ENCODE results near the gene CSN2. TPM values are rescaled to one million over a fixed set of nuclear protein-coding genes. Genes with fewer than 3 reads are reported as not detected.

Gene CSN2
- total and polyA plus RNA-seq, 2 donors (not counting 3 experiments of a cell fraction or from before 2014, with no cell fraction given), result not detected

- intact Hi-C loops (cut with micrococcal nuclease), result no loop called here
- ChIA-PET CTCF (no interaction called here), POLR2A (no interaction called here)
- Histone ChIP-seq H3K9ac (replicated peaks; ENCODE audit: extremely low read depth, insufficient read depth, low read length) (no peak overlapping the region), H3K27me3 (ENCODE audit: control insufficient read depth in 2 of 2, insufficient read depth in 2 of 2, low read length in 2 of 2) (no peaks in the 10 kb centered on the region), H3K36me3 (ENCODE audit: control insufficient read depth in 2 of 2, extremely low read depth in 1 of 2, insufficient read depth in 2 of 2, low read length in 2 of 2) (no peaks in the 10 kb centered on the region), H4K20me1 (replicated peaks; ENCODE audit: control insufficient read depth, extremely low read depth, insufficient read depth, low read length) (no peaks in the 10 kb centered on the region), H3K79me2 (ENCODE audit: control insufficient read depth, insufficient read depth, low read length) (no peaks in the 10 kb centered on the region), H3K9me1 (replicated peaks; ENCODE audit: control insufficient read depth, extremely low read depth, insufficient read depth, low read length) (no peaks in the 10 kb centered on the region), H3K4me2 (ENCODE audit: insufficient read depth, low read length) (no peak overlapping the region), H3K4me3 (replicated peaks in 1 of 3; ENCODE audit: insufficient read depth in 1 of 3, low read depth in 1 of 3, low read length in 3 of 3) (no peak overlapping the region), H2AFZ (ENCODE audit: low read depth, low read length) (no peak overlapping the region), H3K27ac (ENCODE audit: insufficient read depth, low read depth, low read length) (no peak overlapping the region), H3K9me3 (replicated peaks; ENCODE audit: control insufficient read depth, insufficient read depth, low read length) (no peaks in the 10 kb centered on the region), H3K4me1 (ENCODE audit: control insufficient read depth, extremely low read depth, insufficient read depth, low read length) (no peaks in the 10 kb centered on the region)
- dilution Hi-C loops (cut with MboI; ENCODE audit: extremely low pct_ligation_motif_present, low sequenced_read_pairs), result no loop called here
- FAIRE-seq (no peak), DNase-seq (ENCODE audit: low read depth, low spot score) (no peak)
- no peak for TF ChIP-seq EZH2 (IDR thresholded peaks at IDR 0.05; ENCODE audit: borderline replicate concordance, low read depth, low read length, severe bottlenecking)
- TF ChIP-seq POLR2AphosphoS5 (IDR thresholded peaks at IDR 0.05; ENCODE audit: insufficient read depth, low read depth, low read length), result no peak
- TF ChIP-seq MAX (IDR thresholded peaks at IDR 0.05; ENCODE audit: insufficient read depth, insufficient read length), result no peak
- no peak for TF ChIP-seq MYC (IDR thresholded peaks at IDR 0.05; ENCODE audit: low read depth, low read length)
- no peak for TF ChIP-seq POLR2A (IDR thresholded peaks at IDR 0.05; ENCODE audit: low read depth, low read length)
- TF ChIP-seq FOS (IDR thresholded peaks at IDR 0.05; ENCODE audit: borderline replicate concordance, insufficient read depth, low read length), result no peak
- no peak for TF ChIP-seq GATA2 (IDR thresholded peaks at IDR 0.05; ENCODE audit: insufficient read depth, insufficient read length, low read depth, low read length)
- BruUV-seq (replicated peaks), result no TSS peak
These were observed 29.0 kb downstream of the CSN2 start for GRCh38 chr4:69936566-69936965.

- CTCF ChIA-PET, result no interaction called here
- no peaks in the 10 kb centered on the region for H3K36me3 ChIP-seq (ENCODE audit: control insufficient read depth in 2 of 2, extremely low read depth in 1 of 2, insufficient read depth in 2 of 2, low read length in 2 of 2)
- H3K4me3 ChIP-seq (replicated peaks in 1 of 3; ENCODE audit: insufficient read depth in 1 of 3, low read depth in 1 of 3, low read length in 3 of 3), result no peak overlapping the region
- no peaks in the 10 kb centered on the region for H3K4me1 ChIP-seq (ENCODE audit: control insufficient read depth, extremely low read depth, insufficient read depth, low read length)
- H3K9me3 ChIP-seq (replicated peaks; ENCODE audit: control insufficient read depth, insufficient read depth, low read length), result no peaks in the 10 kb centered on the region
- FAIRE-seq (no peak), DNase-seq (ENCODE audit: low read depth, low spot score) (no peak)
- dilution Hi-C loops (cut with MboI; ENCODE audit: extremely low pct_ligation_motif_present, low sequenced_read_pairs) (no loop called here), intact Hi-C loops (cut with micrococcal nuclease) (no loop called here)
- H3K27ac ChIP-seq (ENCODE audit: insufficient read depth, low read depth, low read length), result no peak overlapping the region
- no peak overlapping the region for H3K9ac ChIP-seq (replicated peaks; ENCODE audit: extremely low read depth, insufficient read depth, low read length)
- POLR2A ChIA-PET, result no interaction called here
- no peaks in the 10 kb centered on the region for H3K79me2 ChIP-seq (ENCODE audit: control insufficient read depth, insufficient read depth, low read length)
- no peak overlapping the region for H3K4me2 ChIP-seq (ENCODE audit: insufficient read depth, low read length)
- H3K9me1 ChIP-seq (replicated peaks; ENCODE audit: control insufficient read depth, extremely low read depth, insufficient read depth, low read length), result no peaks in the 10 kb centered on the region
- TF ChIP-seq GATA2 (IDR thresholded peaks at IDR 0.05; ENCODE audit: insufficient read depth, insufficient read length, low read depth, low read length) (no peak), FOS (IDR thresholded peaks at IDR 0.05; ENCODE audit: borderline replicate concordance, insufficient read depth, low read length) (no peak), MAX (IDR thresholded peaks at IDR 0.05; ENCODE audit: insufficient read depth, insufficient read length) (no peak), EZH2 (IDR thresholded peaks at IDR 0.05; ENCODE audit: borderline replicate concordance, low read depth, low read length, severe bottlenecking) (no peak), MYC (IDR thresholded peaks at IDR 0.05; ENCODE audit: low read depth, low read length) (no peak), JUN (IDR thresholded peaks at IDR 0.05; ENCODE audit: borderline replicate concordance, insufficient read depth, insufficient read length, low read depth) (no peak), POLR2AphosphoS5 (IDR thresholded peaks at IDR 0.05; ENCODE audit: insufficient read depth, low read depth, low read length) (no peak), CTCF (IDR thresholded peaks at IDR 0.05; ENCODE audit: extremely low read depth in 1 of 2, insufficient read depth in 1 of 2, low read depth in 1 of 2, low read length in 2 of 2) (no peak), POLR2A (IDR thresholded peaks at IDR 0.05; ENCODE audit: low read depth, low read length) (no peak)
- H3K27me3 ChIP-seq (ENCODE audit: control insufficient read depth in 2 of 2, insufficient read depth in 2 of 2, low read length in 2 of 2), result no peaks in the 10 kb centered on the region
- H2AFZ ChIP-seq (ENCODE audit: low read depth, low read length), result no peak overlapping the region
- no peaks in the 10 kb centered on the region for H4K20me1 ChIP-seq (replicated peaks; ENCODE audit: control insufficient read depth, extremely low read depth, insufficient read depth, low read length)
- BruUV-seq (replicated peaks), result no TSS peak
These were observed 31.4 kb downstream of the CSN2 start for GRCh38 chr4:69934150-69934549.
